Measurements from ENCODE around the gene SOWAHB.
"Not testable (repeated sequence)": the region's sequence is repeated elsewhere in the genome, so short reads cannot be mapped to it uniquely, and the experiment has no call there.

Gene SOWAHB

GRCh38 chr4:76896614-76897535 is 1.1 kb downstream of the SOWAHB start:
- intact Hi-C loops (cut with DNase I), result no loop called here
- peak in 8 of 42 donors; percentile 16 to 42 (median 22) for DNase-seq

GRCh38 chr4:76896048-76896447 is 1.9 kb downstream of the SOWAHB start:
- DNase-seq, result no peak
- intact Hi-C loops (cut with DNase I), result no loop called here

GRCh38 chr4:76895619-76896018 is 2.3 kb downstream of the SOWAHB start:
- no peak for DNase-seq
- intact Hi-C loops (cut with DNase I), result no loop called here

GRCh38 chr4:76894537-76895255 is 3.2 kb downstream of the SOWAHB start:
- DNase-seq, result no peak
- intact Hi-C loops (cut with DNase I), result no loop called here

GRCh38 chr4:76892601-76893000 is 5.3 kb downstream of the SOWAHB start:
- intact Hi-C loops (cut with DNase I), result no loop called here

GRCh38 chr4:76892001-76892400 is 5.9 kb downstream of the SOWAHB start:
- no peak for DNase-seq
- intact Hi-C loops (cut with DNase I), result no loop called here

More at GRCh38 chr4:76892601-76893000, 5.3 kb downstream of the SOWAHB start:
- DNase-seq, result no peak

GRCh38 chr4:76886848-76887441 is 11.0 kb downstream of the SOWAHB start:
- intact Hi-C loops (cut with DNase I), result no loop called here
- no peak for DNase-seq

- intact Hi-C loops (cut with DNase I), result no loop called here
- no peak for DNase-seq
Measured at GRCh38 chr4:76886214-76886613, 11.7 kb downstream of the SOWAHB start.

GRCh38 chr4:76883147-76883546 is 14.8 kb downstream of the SOWAHB start:
- intact Hi-C loops (cut with DNase I), result no loop called here
- no peak for DNase-seq

GRCh38 chr4:76882630-76883029 is 15.3 kb downstream of the SOWAHB start:
- intact Hi-C loops (cut with DNase I), result no loop called here
- no peak for DNase-seq

GRCh38 chr4:76881375-76881774 is 16.6 kb downstream of the SOWAHB start:
- DNase-seq, result no peak
- intact Hi-C loops (cut with DNase I), result no loop called here

GRCh38 chr4:76879731-76880364 is 18.1 kb downstream of the SOWAHB start:
- intact Hi-C loops (cut with DNase I), result no loop called here
- no peak for DNase-seq

- DNase-seq; intact Hi-C loops (cut with DNase I): not testable (repeated sequence)
Measured at GRCh38 chr4:76878641-76879165, 19.2 kb downstream of the SOWAHB start.

- intact Hi-C loops (cut with DNase I), result no loop called here
- DNase-seq, result no peak
Measured at GRCh38 chr4:76874176-76874575, 23.8 kb downstream of the SOWAHB start.

GRCh38 chr4:76873495-76873894 is 24.4 kb downstream of the SOWAHB start:
- intact Hi-C loops (cut with DNase I), result no loop called here
- no peak for DNase-seq

GRCh38 chr4:76872556-76872955 is 25.4 kb downstream of the SOWAHB start:
- intact Hi-C loops (cut with DNase I), result no loop called here
- no peak for DNase-seq

GRCh38 chr4:76868780-76869179 is 29.2 kb downstream of the SOWAHB start:
- intact Hi-C loops (cut with DNase I); DNase-seq: not testable (repeated sequence)

GRCh38 chr4:76867880-76868655 is 29.9 kb downstream of the SOWAHB start:
- intact Hi-C loops (cut with DNase I), result no loop called here

More at GRCh38 chr4:76867880-76868655, 29.9 kb downstream of the SOWAHB start:
- DNase-seq, result no peak
